Glutamatergic neuron (in vitro differentiated cells): ENCODE results near the gene DZANK1. TPM values are rescaled to one million over a fixed set of nuclear protein-coding genes. Genes with fewer than 3 reads are reported as not detected.
"Not testable (repeated sequence)": the region's sequence is repeated elsewhere in the genome, so short reads cannot be mapped to it uniquely, and the experiment has no call there.

Experiments used
- DNase-seq: peaks from one replicate; pipeline ENCODE4 v3.0.0; 2022
- H3K27ac Mint-ChIP-seq: one replicate; pipeline ENCODE4 v1.8.0; 2020; ENCODE audit warnings: mild to moderate bottlenecking, mixed read lengths, inconsistent platforms; ENCODE audit not compliant: unreplicated experiment
- H3K27me3 Mint-ChIP-seq: one replicate; pipeline ENCODE4 v1.8.0; 2020; ENCODE audit warnings: mild to moderate bottlenecking, moderate library complexity, mixed read lengths, inconsistent platforms; ENCODE audit not compliant: unreplicated experiment
- H3K36me3 Mint-ChIP-seq: one replicate; pipeline ENCODE4 v1.8.0; 2020; ENCODE audit warnings: mild to moderate bottlenecking, mixed read lengths, inconsistent platforms; ENCODE audit not compliant: unreplicated experiment
- H3K4me1 Mint-ChIP-seq: one replicate; pipeline ENCODE4 v1.8.0; 2020; ENCODE audit warnings: mild to moderate bottlenecking, low read depth, mixed read lengths, inconsistent platforms; ENCODE audit not compliant: unreplicated experiment
- H3K4me3 Mint-ChIP-seq: one replicate; pipeline ENCODE4 v1.8.0; 2020; ENCODE audit warnings: mild to moderate bottlenecking, mixed read lengths, inconsistent platforms; ENCODE audit not compliant: unreplicated experiment
- H3K9me3 Mint-ChIP-seq: one replicate; pipeline ENCODE4 v1.8.0; 2020; ENCODE audit warnings: mild to moderate bottlenecking, moderate library complexity, mixed read lengths, inconsistent platforms; ENCODE audit not compliant: unreplicated experiment
- total RNA-seq: library from RNA; stranded (reverse); fragmentation: NEBNext Ultra II Directional; extraction: Animal tissue kit (Norgen Biotek cat#: 25700); gene quantifications from one replicate; pipeline ENCODE4 v1.2.1, GENCODE V29; 2021; ENCODE audit not compliant: unreplicated experiment
- TF ChIP-seq, protein P1 (sequence below): fragments of 200-600 bp; sonication (generic); IDR thresholded peaks from one replicate; pipeline ENCODE4 v1.5.0; 2021; ENCODE audit not compliant: partially characterized antibody, unreplicated experiment

DZANK1 gene
- total RNA-seq, 1 donor from 2014 or later = 6.4 TPM

DNA sequence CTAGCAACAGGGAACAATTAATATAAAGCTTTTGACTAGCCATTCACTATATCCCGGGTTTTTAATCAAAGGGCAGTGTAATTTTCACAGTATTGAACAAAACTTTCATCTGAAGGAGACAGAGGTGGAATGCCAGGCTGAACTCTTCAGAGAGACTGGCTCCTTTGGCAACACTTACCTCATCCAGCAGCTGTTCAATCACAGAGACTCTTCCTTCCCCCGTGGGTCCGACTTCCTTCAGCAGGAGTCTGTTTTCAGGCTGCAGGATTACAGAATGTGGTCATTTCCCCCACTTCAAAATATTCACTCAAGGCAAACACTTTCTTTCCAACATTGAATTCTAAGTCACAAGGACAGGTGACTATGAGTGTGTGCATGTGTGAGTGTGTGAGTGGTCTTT, 76.6 kb downstream of the DZANK1 start:
- TF ChIP-seq, protein P1, sequence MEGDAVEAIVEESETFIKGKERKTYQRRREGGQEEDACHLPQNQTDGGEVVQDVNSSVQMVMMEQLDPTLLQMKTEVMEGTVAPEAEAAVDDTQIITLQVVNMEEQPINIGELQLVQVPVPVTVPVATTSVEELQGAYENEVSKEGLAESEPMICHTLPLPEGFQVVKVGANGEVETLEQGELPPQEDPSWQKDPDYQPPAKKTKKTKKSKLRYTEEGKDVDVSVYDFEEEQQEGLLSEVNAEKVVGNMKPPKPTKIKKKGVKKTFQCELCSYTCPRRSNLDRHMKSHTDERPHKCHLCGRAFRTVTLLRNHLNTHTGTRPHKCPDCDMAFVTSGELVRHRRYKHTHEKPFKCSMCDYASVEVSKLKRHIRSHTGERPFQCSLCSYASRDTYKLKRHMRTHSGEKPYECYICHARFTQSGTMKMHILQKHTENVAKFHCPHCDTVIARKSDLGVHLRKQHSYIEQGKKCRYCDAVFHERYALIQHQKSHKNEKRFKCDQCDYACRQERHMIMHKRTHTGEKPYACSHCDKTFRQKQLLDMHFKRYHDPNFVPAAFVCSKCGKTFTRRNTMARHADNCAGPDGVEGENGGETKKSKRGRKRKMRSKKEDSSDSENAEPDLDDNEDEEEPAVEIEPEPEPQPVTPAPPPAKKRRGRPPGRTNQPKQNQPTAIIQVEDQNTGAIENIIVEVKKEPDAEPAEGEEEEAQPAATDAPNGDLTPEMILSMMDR = no peak
- Mint-ChIP-seq H3K4me1 (no peaks in the 10 kb centered on the region), H3K4me3 (no peak overlapping the region), H3K27ac (no peak overlapping the region), H3K9me3 (peaks cover 2% of the 10 kb centered on the region), H3K27me3 (no peaks in the 10 kb centered on the region), H3K36me3 (no peaks in the 10 kb centered on the region)
- DNase-seq = no peak

DNA sequence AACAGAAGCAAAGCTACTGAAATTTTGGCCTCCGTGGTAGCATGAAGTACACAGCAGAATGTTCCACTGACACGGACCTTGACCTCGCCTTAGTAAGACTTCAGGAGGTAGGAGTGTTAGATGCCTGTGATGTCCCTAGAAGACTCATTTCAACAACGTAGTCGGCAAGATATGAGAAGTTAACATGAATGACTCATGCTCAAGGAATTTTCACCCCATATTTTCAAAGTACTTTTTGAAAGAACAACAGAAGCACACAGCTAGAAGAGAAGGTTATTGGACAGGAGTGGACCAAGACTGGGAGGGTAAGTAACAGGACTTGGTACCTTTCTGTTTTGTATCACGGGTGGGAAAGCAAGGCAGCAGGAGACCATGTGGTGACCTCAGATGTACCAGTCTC, 78.0 kb downstream of the DZANK1 start:
- H3K27ac Mint-ChIP-seq = no peak overlapping the region
- no peaks in the 10 kb centered on the region for H3K36me3 Mint-ChIP-seq
- H3K4me1 Mint-ChIP-seq = no peaks in the 10 kb centered on the region
- H3K9me3 Mint-ChIP-seq = peaks cover 2% of the 10 kb centered on the region
- H3K27me3 Mint-ChIP-seq = no peaks in the 10 kb centered on the region
- no peak for DNase-seq
- TF ChIP-seq, protein P1 = no peak
- H3K4me3 Mint-ChIP-seq = no peak overlapping the region

DNA sequence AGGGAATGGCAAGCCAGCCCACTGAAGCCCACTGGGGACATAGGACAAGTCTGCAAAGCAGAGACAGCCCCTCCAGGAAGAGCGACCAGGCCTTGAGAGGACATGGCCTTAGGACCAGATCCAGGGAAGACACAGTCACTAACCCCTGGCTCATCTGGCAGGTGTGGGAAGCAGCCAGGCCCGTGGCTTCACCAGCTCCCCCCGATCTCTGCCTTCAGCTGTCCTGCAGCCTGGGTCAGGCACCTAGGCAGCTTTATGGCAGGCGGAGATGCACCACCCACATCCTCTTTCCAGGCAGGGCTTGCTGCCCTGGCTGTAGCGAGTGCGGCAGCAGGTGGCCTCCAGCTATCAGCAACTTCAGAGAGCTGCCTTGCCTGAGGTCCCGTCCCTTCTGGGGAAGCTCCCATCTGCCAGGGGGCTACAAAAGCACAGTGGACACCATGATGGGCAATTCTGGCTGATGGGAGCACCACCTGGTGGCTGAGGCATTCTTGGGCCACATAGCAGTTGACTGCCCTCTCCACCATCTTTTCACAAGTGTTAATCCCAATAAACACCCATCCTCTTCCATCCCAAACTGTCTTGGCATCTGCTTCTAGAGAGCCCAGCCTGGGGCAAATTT, 85.8 kb downstream of the DZANK1 start:
- DNase-seq = no peak
- Mint-ChIP-seq H3K4me1 (no peaks in the 10 kb centered on the region), H3K9me3 (no peaks in the 10 kb centered on the region), H3K27ac (no peak overlapping the region), H3K27me3 (peaks cover 3% of the 10 kb centered on the region), H3K4me3 (no peak overlapping the region), H3K36me3 (peaks cover 5% of the 10 kb centered on the region)
- TF ChIP-seq, protein P1 = no peak

DNA sequence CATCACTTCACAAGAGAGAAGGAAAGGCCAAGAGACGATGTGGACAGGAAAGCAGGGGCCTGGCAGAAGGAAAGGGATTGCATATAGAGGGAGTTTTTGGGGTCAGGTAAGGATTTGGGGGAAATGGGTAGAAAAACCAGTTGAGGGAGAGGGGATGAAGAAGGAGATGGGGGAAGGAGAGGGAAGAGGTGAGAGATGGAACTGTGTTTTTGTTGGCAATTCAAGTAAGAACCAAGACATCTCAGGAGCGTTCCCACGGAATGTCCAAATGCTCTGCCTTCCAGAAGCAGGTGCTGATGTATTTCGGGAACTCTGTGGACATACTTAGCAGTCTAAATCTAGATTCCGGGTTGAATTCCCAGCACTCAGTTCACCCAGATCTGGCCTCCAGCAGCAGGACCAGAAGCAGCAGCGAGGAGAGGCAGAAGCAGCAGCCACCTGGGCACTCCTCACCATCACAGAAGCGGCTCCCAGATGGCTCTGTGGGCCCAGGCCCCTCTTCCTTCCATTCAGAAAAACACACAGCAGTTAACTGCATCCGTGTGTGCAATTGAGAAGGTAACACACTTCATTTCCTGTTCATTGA, 88.8 kb downstream of the DZANK1 start:
- no peak for DNase-seq
- peaks cover 3% of the 10 kb centered on the region for H3K4me1 Mint-ChIP-seq
- H3K36me3 Mint-ChIP-seq = peaks cover 5% of the 10 kb centered on the region
- H3K4me3 Mint-ChIP-seq = no peak overlapping the region
- no peaks in the 10 kb centered on the region for H3K9me3 Mint-ChIP-seq
- no peak overlapping the region for H3K27ac Mint-ChIP-seq
- TF ChIP-seq, protein P1 = no peak
- H3K27me3 Mint-ChIP-seq = peaks cover 3% of the 10 kb centered on the region

DNA sequence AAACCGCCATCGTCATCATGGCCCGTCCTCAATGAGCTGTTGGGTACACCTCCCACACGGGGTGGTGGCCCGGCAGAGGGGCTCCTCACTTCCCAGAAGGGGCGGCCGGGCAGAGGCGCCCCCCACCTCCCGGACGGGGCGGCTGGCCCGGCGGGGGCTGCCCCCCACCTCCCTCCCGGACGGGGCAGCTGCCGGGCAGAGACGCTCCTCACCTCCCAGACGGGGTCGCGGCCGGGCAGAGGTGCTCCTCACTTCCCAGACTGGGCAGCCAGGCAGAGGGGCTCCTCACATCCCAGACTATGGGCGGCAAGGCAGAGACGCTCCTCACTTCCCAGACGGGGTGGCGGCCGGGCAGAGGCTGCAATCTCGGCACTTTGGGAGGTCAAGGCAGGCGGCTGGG, 91.3 kb downstream of the DZANK1 start:
- not testable (repeated sequence) for H3K4me1 Mint-ChIP-seq, H3K27me3 Mint-ChIP-seq, H3K4me3 Mint-ChIP-seq, H3K9me3 Mint-ChIP-seq, DNase-seq, H3K36me3 Mint-ChIP-seq
- H3K27ac Mint-ChIP-seq = peak overlapping the region; percentile 52
